HepG2 (cell line): Measurements from ENCODE around the gene PFDN5. TPM values are rescaled to one million over a fixed set of nuclear protein-coding genes. Genes with fewer than 3 reads are reported as not detected.

Experiments used
- DZIP1 ChIP-seq: sonication (generic); formaldehyde crosslinking; IDR thresholded peaks from 2 replicates; pipeline ENCODE4 v1.5.0; 2020; ENCODE audit warnings: mild to moderate bottlenecking, missing genetic modification reagents
- HIC2 ChIP-seq: sonication (generic); formaldehyde crosslinking; IDR thresholded peaks from 2 replicates; pipeline ENCODE4 v1.9.0; 2022; ENCODE audit warnings: low read depth, missing genetic modification reagents
- LRRFIP1 ChIP-seq: sonication (generic); formaldehyde crosslinking; conservative IDR thresholded peaks from 2 replicates; pipeline ENCODE4 v1.4.0; 2020; ENCODE audit warnings: missing genetic modification reagents
- NRL ChIP-seq: sonication (generic); formaldehyde crosslinking; IDR thresholded peaks from 2 replicates; pipeline ENCODE4 v1.5.0; 2020; ENCODE audit warnings: missing genetic modification reagents, mild to moderate bottlenecking, moderate library complexity, borderline replicate concordance
- RFX5 ChIP-seq: IDR thresholded peaks from 2 replicates; pipeline ENCODE4 v1.6.1; 2011; ENCODE audit warnings: low read depth, low read length, improper control_type of control experiment
- TBX3 ChIP-seq: fragments of 450-650 bp; IDR thresholded peaks from 2 replicates; pipeline ENCODE4 v1.6.1; 2017; ENCODE audit warnings: antibody characterized with exemption, mild to moderate bottlenecking, inconsistent platforms, borderline replicate concordance
- ZBTB7B ChIP-seq: sonication (generic); formaldehyde crosslinking; IDR thresholded peaks from 2 replicates; pipeline ENCODE4 v1.4.0; 2020; ENCODE audit warnings: missing genetic modification reagents
- polyA plus RNA-seq, 8 experiments: library from polyadenylated mRNA; depleted of rRNA in 3 of 8; stranded (reverse) in 7 of 8; unstranded in 1 of 8; fragments of >200 nt; fragmentation: Illumina TruSeq in 4 of 8; extraction: Trizol in 4 of 8; gene quantifications; 2 replicates each; pipeline versions ENCODE4 v1.2.1 to v1.2.3, GENCODE V29; 2011 to 2016; ENCODE audit warnings: low read depth in 4 of 8, missing spikeins in 1 of 8, mixed read lengths in 1 of 8; ENCODE audit not compliant: insufficient read depth in 1 of 8
- total RNA-seq, 5 experiments: library from RNA; depleted of rRNA; stranded (reverse); fragments of >200 nt; fragmentation: Illumina TruSeq; extraction: Trizol; gene quantifications; 2 replicates each; pipeline ENCODE4 v1.2.3, GENCODE V29; 2016; ENCODE audit warnings: low read depth in 1 of 5

The PFDN5 gene
- total and polyA plus RNA-seq, 2 of the 13 experiments (the other 11 are each of a cell fraction or from before 2014, with no cell fraction given), result 449 to 462 TPM

GRCh38 chr12:53325511-53326061 lies 30.2 kb downstream of the PFDN5 start (continued):
- TF ChIP-seq LRRFIP1 (CRISPR knock-in tag) (no peak), HIC2 (peak; percentile 73; the same call in 1 of the 2 replicates), RFX5 (no peak), NRL (peak; percentile 36; the same call in 1 of the 2 replicates), TBX3 (no peak), DZIP1 (CRISPR knock-in tag) (0 out of 2 replicates have a peak, but pooled peaks have one; percentile 41), ZBTB7B (CRISPR knock-in tag) (peak; percentile 44; the same call in 1 of the 2 replicates)
